Peyer's patch (tissue), 4 donors: ENCODE results near the gene SYNE2. TPM values are rescaled to one million over a fixed set of nuclear protein-coding genes. Genes with fewer than 3 reads are reported as not detected.
A peak's percentile ranks its signal among the peaks of the same experiment; 100 is the strongest.
"Not testable (repeated sequence)": the region's sequence is repeated elsewhere in the genome, so short reads cannot be mapped to it uniquely, and the experiment has no call there.

Experiments
- DNase-seq, 3 donors: peaks; one replicate each; pipeline ENCODE4 v3.0.0-alpha.2; 2017 to 2019
- H3K27ac ChIP-seq, 4 donors: fragments of 200-600 bp; sonication (generic); one replicate each; pipeline ENCODE4 v1.5.1; 2016 to 2019
- H3K27me3 ChIP-seq, 2 donors: fragments of 200-600 bp; sonication (generic); one replicate each; pipeline ENCODE4 v1.5.1; 2019
- H3K36me3 ChIP-seq, 3 donors: fragments of 200-600 bp; sonication (generic); one replicate each; pipeline ENCODE4 v1.5.1; 2016 to 2019
- H3K4me1 ChIP-seq, 4 donors: fragments of 200-600 bp; sonication (generic); one replicate each; pipeline ENCODE4 v1.5.1; 2016 to 2019
- H3K4me3 ChIP-seq, 4 donors: fragments of 200-600 bp; sonication (generic); 1 replicate in 3 of 4; 2 replicates in 1 of 4; pipeline ENCODE4 v1.5.1; 2016 to 2019; ENCODE audit warnings: mild to moderate bottlenecking in 1 of 4
- H3K9me3 ChIP-seq, 4 donors: fragments of 200-600 bp; sonication (generic); one replicate each; pipeline ENCODE4 v1.5.1; 2016 to 2019; ENCODE audit warnings: mild to moderate bottlenecking in 1 of 4
- CTCF ChIP-seq, 6 experiments: fragments of 450-650 bp in 4 of 6; fragments of 200-600 bp in 2 of 6; sonication (generic) in 1 of 6; IDR thresholded peaks; one replicate each; pipeline ENCODE4 v1.5.1; 2017 to 2019; ENCODE audit warnings: antibody characterized with exemption in 6 of 6, mild to moderate bottlenecking in 3 of 6, moderate library complexity in 1 of 6
- POLR2A ChIP-seq, 2 donors: fragments of 450-650 bp; IDR thresholded peaks; one replicate each; pipeline ENCODE4 v1.5.1; 2017; ENCODE audit warnings: antibody characterized with exemption in 2 of 2, mild to moderate bottlenecking in 2 of 2, moderate library complexity in 2 of 2
- total RNA-seq, 4 donors: library from RNA; depleted of rRNA; stranded (reverse); fragments of >200 nt; gene quantifications; one replicate each; pipeline ENCODE4 v1.1.0, GENCODE V29; 2016

Gene SYNE2
- total RNA-seq, 4 donors from 2014 or later: 106 to 243 (median 153) TPM

- peaks cover 0 to 20% (median 3%) of the 10 kb centered on the region in 4 donors for H3K4me1 ChIP-seq
- H3K9me3 ChIP-seq: peaks cover 0 to 3% (median 0%) of the 10 kb centered on the region in 4 donors
- no peaks in the 10 kb centered on the region for H3K36me3 ChIP-seq
- DNase-seq: no peak
- H3K4me3 ChIP-seq: no peak overlapping the region
- H3K27ac ChIP-seq: no peak overlapping the region
- H3K27me3 ChIP-seq: no peaks in the 10 kb centered on the region
- TF ChIP-seq POLR2A (IDR thresholded peaks at IDR 0.05) (no peak), CTCF (IDR thresholded peaks at IDR 0.05) (no peak)
Measured at GRCh38 chr14:63857466-63858030, 4.7 kb downstream of the SYNE2 start.

GRCh38 chr14:63860146-63860545, 7.3 kb downstream of the SYNE2 start:
- H3K36me3 ChIP-seq: no peaks in the 10 kb centered on the region
- peaks cover 0 to 15% (median 6%) of the 10 kb centered on the region in 4 donors for H3K4me1 ChIP-seq
- H3K9me3 ChIP-seq: no peaks in the 10 kb centered on the region
- TF ChIP-seq POLR2A (IDR thresholded peaks at IDR 0.05) (no peak), CTCF (IDR thresholded peaks at IDR 0.05) (no peak)
- no peak overlapping the region for H3K27ac ChIP-seq
- H3K27me3 ChIP-seq: no peaks in the 10 kb centered on the region
- DNase-seq: no peak
- H3K4me3 ChIP-seq: no peak overlapping the region

GRCh38 chr14:63862163-63862562, 9.4 kb downstream of the SYNE2 start:
- no peaks in the 10 kb centered on the region for H3K36me3 ChIP-seq
- no peak for DNase-seq
- no peak overlapping the region for H3K27ac ChIP-seq
- TF ChIP-seq POLR2A (IDR thresholded peaks at IDR 0.05) (no peak), CTCF (IDR thresholded peaks at IDR 0.05) (no peak)
- H3K4me1 ChIP-seq: peaks cover 0 to 11% (median 3%) of the 10 kb centered on the region in 4 donors
- no peaks in the 10 kb centered on the region for H3K27me3 ChIP-seq
- H3K9me3 ChIP-seq: no peaks in the 10 kb centered on the region
- H3K4me3 ChIP-seq: no peak overlapping the region

- H3K27ac ChIP-seq: peak overlapping the region in 2 of 4 donors; percentile 36 to 75
- no peaks in the 10 kb centered on the region for H3K36me3 ChIP-seq
- peaks cover 0 to 20% (median 5%) of the 10 kb centered on the region in 4 donors for H3K4me1 ChIP-seq
Measured at GRCh38 chr14:63863004-63863403, 10.2 kb downstream of the SYNE2 start.

GRCh38 chr14:63864775-63865174, 12.0 kb downstream of the SYNE2 start:
- Histone ChIP-seq H3K4me1 (peaks cover 0 to 36% (median 7%) of the 10 kb centered on the region in 4 donors), H3K4me3 (peak overlapping the region in 3 of 4 donors; percentile 3 to 39 (median 37)), H3K27ac (peak overlapping the region; percentile 44 to 78 (median 73))
- not testable (repeated sequence) for DNase-seq, H3K36me3 ChIP-seq, H3K9me3 ChIP-seq, H3K27me3 ChIP-seq

More at GRCh38 chr14:63863004-63863403, 10.2 kb downstream of the SYNE2 start:
- TF ChIP-seq POLR2A (IDR thresholded peaks at IDR 0.05): no peak
- no peak for TF ChIP-seq CTCF (IDR thresholded peaks at IDR 0.05)
- no peak for DNase-seq
- no peak overlapping the region for H3K4me3 ChIP-seq
- no peaks in the 10 kb centered on the region for H3K27me3 ChIP-seq
- no peaks in the 10 kb centered on the region for H3K9me3 ChIP-seq

- H3K27ac ChIP-seq: peak overlapping the region; percentile 1 to 53 (median 28)
Measured at GRCh38 chr14:63867933-63868921, 15.4 kb downstream of the SYNE2 start.

GRCh38 chr14:63869940-63870752, 17.3 kb downstream of the SYNE2 start:
- Histone ChIP-seq H3K27ac (peak overlapping the region in 3 of 4 donors; percentile 19 to 74 (median 53)), H3K4me1 (peaks cover 0 to 38% (median 4%) of the 10 kb centered on the region in 4 donors)
- not testable (repeated sequence) for DNase-seq, H3K9me3 ChIP-seq, H3K36me3 ChIP-seq, H3K4me3 ChIP-seq, H3K27me3 ChIP-seq

More at GRCh38 chr14:63867933-63868921, 15.4 kb downstream of the SYNE2 start:
- no peak for DNase-seq
- TF ChIP-seq POLR2A (IDR thresholded peaks at IDR 0.05): no peak
- TF ChIP-seq CTCF (IDR thresholded peaks at IDR 0.05): no peak
- H3K4me3 ChIP-seq: peak overlapping the region in 1 of 4 donors; percentile 2
- no peaks in the 10 kb centered on the region for H3K27me3 ChIP-seq
- H3K4me1 ChIP-seq: peaks cover 0 to 39% (median 7%) of the 10 kb centered on the region in 4 donors
- no peaks in the 10 kb centered on the region for H3K36me3 ChIP-seq
- no peaks in the 10 kb centered on the region for H3K9me3 ChIP-seq

GRCh38 chr14:63870753-63871037, 17.9 kb downstream of the SYNE2 start:
- not testable (repeated sequence) for H3K27me3 ChIP-seq, H3K9me3 ChIP-seq, DNase-seq, H3K4me3 ChIP-seq, H3K36me3 ChIP-seq
- Histone ChIP-seq H3K4me1 (peaks cover 0 to 41% (median 4%) of the 10 kb centered on the region in 4 donors), H3K27ac (peak overlapping the region in 1 of 4 donors; percentile 12)
